IMR-90 (cell line): Measurements from ENCODE around the gene FLRT1.

ENCODE experiments used
- CTCF ChIP-seq: conservative IDR thresholded peaks from 2 replicates; pipeline ENCODE4 v1.5.1; 2012; ENCODE audit warnings: mild to moderate bottlenecking, low read depth, low read length, improper control_type of control experiment
- NFE2L2 ChIP-seq: fragments of 150-350 bp; IDR thresholded peaks from 2 replicates; pipeline ENCODE4 v1.6.1; 2016; ENCODE audit warnings: low read depth, mild to moderate bottlenecking, low read length
- POLR2A ChIP-seq: IDR thresholded peaks from 2 replicates; pipeline ENCODE4 v1.6.1; 2012; ENCODE audit warnings: mild to moderate bottlenecking, low read depth, low read length

GRCh38 chr11:64034411-64034811 lies 1.3 kb upstream of the FLRT1 start:
- TF ChIP-seq NFE2L2, result no peak
- TF ChIP-seq CTCF, result no peak
- no peak for TF ChIP-seq POLR2A
